Tibial nerve (tissue), 3 donors: ENCODE measurements around the gene UBXN10.

Experiments
- POLR2A ChIP-seq, 2 donors: fragments of 450-650 bp; IDR thresholded peaks; one replicate each; pipeline ENCODE4 v1.6.1; 2017; ENCODE audit warnings: antibody characterized with exemption in 2 of 2, mild to moderate bottlenecking in 2 of 2, moderate library complexity in 2 of 2
- TF ChIP-seq, protein P1 (sequence below), 5 experiments: fragments of 200-600 bp in 3 of 5; fragments of 450-650 bp in 2 of 5; sonication (generic) in 3 of 5; IDR thresholded peaks; one replicate each; pipeline ENCODE4 v1.5.1; 2016 to 2019; ENCODE audit warnings: antibody characterized with exemption in 5 of 5, mild to moderate bottlenecking in 3 of 5, moderate library complexity in 2 of 5

- TF ChIP-seq, protein P1, sequence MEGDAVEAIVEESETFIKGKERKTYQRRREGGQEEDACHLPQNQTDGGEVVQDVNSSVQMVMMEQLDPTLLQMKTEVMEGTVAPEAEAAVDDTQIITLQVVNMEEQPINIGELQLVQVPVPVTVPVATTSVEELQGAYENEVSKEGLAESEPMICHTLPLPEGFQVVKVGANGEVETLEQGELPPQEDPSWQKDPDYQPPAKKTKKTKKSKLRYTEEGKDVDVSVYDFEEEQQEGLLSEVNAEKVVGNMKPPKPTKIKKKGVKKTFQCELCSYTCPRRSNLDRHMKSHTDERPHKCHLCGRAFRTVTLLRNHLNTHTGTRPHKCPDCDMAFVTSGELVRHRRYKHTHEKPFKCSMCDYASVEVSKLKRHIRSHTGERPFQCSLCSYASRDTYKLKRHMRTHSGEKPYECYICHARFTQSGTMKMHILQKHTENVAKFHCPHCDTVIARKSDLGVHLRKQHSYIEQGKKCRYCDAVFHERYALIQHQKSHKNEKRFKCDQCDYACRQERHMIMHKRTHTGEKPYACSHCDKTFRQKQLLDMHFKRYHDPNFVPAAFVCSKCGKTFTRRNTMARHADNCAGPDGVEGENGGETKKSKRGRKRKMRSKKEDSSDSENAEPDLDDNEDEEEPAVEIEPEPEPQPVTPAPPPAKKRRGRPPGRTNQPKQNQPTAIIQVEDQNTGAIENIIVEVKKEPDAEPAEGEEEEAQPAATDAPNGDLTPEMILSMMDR (IDR thresholded peaks at IDR 0.05): no peak
- no peak for TF ChIP-seq POLR2A (IDR thresholded peaks at IDR 0.05)
These were observed 21.1 kb upstream of the UBXN10 start for GRCh38 chr1:20164694-20165202.
